Adrenal gland (tissue), 12 donors: Measurements from ENCODE around the gene ACSS2. TPM values are rescaled to one million over a fixed set of nuclear protein-coding genes. Genes with fewer than 3 reads are reported as not detected.

ENCODE experiments used
- DNase-seq, 7 donors: peaks; one replicate each; pipeline ENCODE4 v3.0.0-alpha.2; 2019 to 2020
- H3K27ac ChIP-seq, 5 donors: fragments of 200-600 bp; sonication (generic) in 4 of 5; 1 replicate in 3 of 5; 2 replicates in 2 of 5; pipeline versions ENCODE4 v1.5.1 to v1.8.0; 2016 to 2020; ENCODE audit warnings: mild to moderate bottlenecking in 1 of 5
- H3K27me3 ChIP-seq: fragments of 200-600 bp; 2 replicates; pipeline ENCODE4 v1.8.0; 2021
- H3K36me3 ChIP-seq, 2 donors: fragments of 200-600 bp; replicated peaks in 1 of 2; 1 replicate in 1 of 2; 2 replicates in 1 of 2; pipeline versions ENCODE4 v1.5.1 to v1.8.0; 2018 to 2022
- H3K4me1 ChIP-seq, 2 donors: fragments of 200-600 bp; replicated peaks in 1 of 2; 1 replicate in 1 of 2; 2 replicates in 1 of 2; pipeline versions ENCODE4 v1.5.1 to v1.8.0; 2018 to 2021
- H3K4me3 ChIP-seq, 4 donors: fragments of 200-600 bp; sonication (generic) in 3 of 4; one replicate each; pipeline ENCODE4 v1.5.1; 2016 to 2018
- H3K9me3 ChIP-seq, 3 donors: fragments of 200-600 bp; sonication (generic) in 1 of 3; replicated peaks in 1 of 3; 1 replicate in 2 of 3; 2 replicates in 1 of 3; pipeline versions ENCODE4 v1.5.1 to v1.8.0; 2016 to 2021
- POLR2A ChIP-seq, 2 donors: fragments of 450-650 bp; IDR thresholded peaks; one replicate each; pipeline ENCODE4 v1.6.1; 2017; ENCODE audit warnings: antibody characterized with exemption in 2 of 2, mild to moderate bottlenecking in 2 of 2, moderate library complexity in 1 of 2
- WGBS, 4 donors: extraction: QIAGEN DNeasy Blood & Tissue Kit in 2 of 4; methylation state at CpG; one replicate each; pipeline versions ENCODE4 v1.1.5 to v1.1.7; 2013 to 2017; 5-methylcytosine and 5-hydroxymethylcytosine counted together
- intact Hi-C, 2 donors: fragments of 100-400 bp; cut with DNase I; formaldehyde crosslinking; loops; one replicate each; pipeline versions ENCODE4 v1.14.1 to v1.15.0; 2022 to 2023
- polyA plus RNA-seq, 3 donors: library from polyadenylated mRNA; stranded (reverse); fragments of 200-250 nt in 2 of 3; fragments of 350-450 nt in 1 of 3; fragmentation: Illumina TruSeq in 1 of 3; extraction: RNeasy Lipid Tissue Mini Kit (QIAGEN cat#74804) in 1 of 3; gene quantifications; one replicate each; pipeline ENCODE4 v1.2.3, GENCODE V29; 2013 to 2014
- total RNA-seq, 9 donors: library from RNA; depleted of rRNA in 4 of 9; stranded (reverse); fragments of >200 nt in 4 of 9; fragments of 120-200 nt in 1 of 9; fragmentation: NEBNext Ultra II Directional in 1 of 9; extraction: Animal tissue kit (Norgen Biotek cat#: 25700) in 1 of 9; gene quantifications; one replicate each; pipeline versions ENCODE4 v1.1.0 to v1.2.4, GENCODE V29; 2013 to 2023
- TF ChIP-seq, protein P1 (sequence below), 6 experiments: fragments of 450-650 bp in 4 of 6; fragments of 200-600 bp in 2 of 6; sonication (generic) in 1 of 6; IDR thresholded peaks; 1 replicate in 5 of 6; 2 replicates in 1 of 6; pipeline versions ENCODE4 v1.5.1 to v1.8.0; 2016 to 2021; ENCODE audit warnings: antibody characterized with exemption in 6 of 6, mild to moderate bottlenecking in 2 of 6, moderate library complexity in 1 of 6
- donor health status: healthy with polysubstance abuse.
- donor health status: Bipolar disorder and iron deficiency.
- donor health status: DM: yes; HTN: yes; CAD: no.
- donor health status: DM: no; HTN: no; CAD: no.
- donor health status: DM: no; HTN: no; CAD: no.
- donor health status: DM: yes; HTN: yes; CAD: no.

ACSS2 gene
- total and polyA plus RNA-seq, 12 donors, result 81.4 to 386 (median 153) TPM

DNA sequence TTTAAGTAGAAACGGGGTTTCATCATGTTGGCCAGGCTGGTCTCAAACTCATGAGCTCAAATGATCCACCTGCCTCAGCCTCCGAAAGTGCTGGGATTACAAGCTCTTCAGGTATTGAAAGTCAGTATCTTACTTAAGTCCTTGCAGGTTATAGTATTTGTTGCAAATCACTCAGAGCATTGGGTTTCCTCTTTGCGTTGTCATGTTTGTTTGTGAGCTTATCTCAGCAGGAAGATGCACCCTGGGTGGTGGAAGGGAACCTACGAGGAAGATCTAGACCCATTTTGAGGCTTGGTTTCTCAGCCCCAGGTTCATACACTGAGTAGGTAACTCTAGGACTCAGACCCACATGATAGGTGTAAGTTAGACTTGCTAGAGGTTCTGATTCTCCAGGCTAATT, 97.8 kb downstream of the ACSS2 start:
- whole genome bisulfite sequencing, 4 donors, result 72 to 96% (median 82%) methylated on average over 4 of the region's 4 CpGs
- Histone ChIP-seq H3K4me3 (no peak overlapping the region), H3K27ac (no peak overlapping the region), H3K36me3 (no peaks in the 10 kb centered on the region), H3K9me3 (no peaks in the 10 kb centered on the region), H3K4me1 (peaks cover 0 to 3% of the 10 kb centered on the region in 2 donors), H3K27me3 (no peaks in the 10 kb centered on the region)
- TF ChIP-seq, protein P1, sequence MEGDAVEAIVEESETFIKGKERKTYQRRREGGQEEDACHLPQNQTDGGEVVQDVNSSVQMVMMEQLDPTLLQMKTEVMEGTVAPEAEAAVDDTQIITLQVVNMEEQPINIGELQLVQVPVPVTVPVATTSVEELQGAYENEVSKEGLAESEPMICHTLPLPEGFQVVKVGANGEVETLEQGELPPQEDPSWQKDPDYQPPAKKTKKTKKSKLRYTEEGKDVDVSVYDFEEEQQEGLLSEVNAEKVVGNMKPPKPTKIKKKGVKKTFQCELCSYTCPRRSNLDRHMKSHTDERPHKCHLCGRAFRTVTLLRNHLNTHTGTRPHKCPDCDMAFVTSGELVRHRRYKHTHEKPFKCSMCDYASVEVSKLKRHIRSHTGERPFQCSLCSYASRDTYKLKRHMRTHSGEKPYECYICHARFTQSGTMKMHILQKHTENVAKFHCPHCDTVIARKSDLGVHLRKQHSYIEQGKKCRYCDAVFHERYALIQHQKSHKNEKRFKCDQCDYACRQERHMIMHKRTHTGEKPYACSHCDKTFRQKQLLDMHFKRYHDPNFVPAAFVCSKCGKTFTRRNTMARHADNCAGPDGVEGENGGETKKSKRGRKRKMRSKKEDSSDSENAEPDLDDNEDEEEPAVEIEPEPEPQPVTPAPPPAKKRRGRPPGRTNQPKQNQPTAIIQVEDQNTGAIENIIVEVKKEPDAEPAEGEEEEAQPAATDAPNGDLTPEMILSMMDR (IDR thresholded peaks at IDR 0.05), result no peak
- TF ChIP-seq POLR2A (IDR thresholded peaks at IDR 0.05), result no peak
- DNase-seq, result no peak
- intact Hi-C loops, result no loop called here

DNA sequence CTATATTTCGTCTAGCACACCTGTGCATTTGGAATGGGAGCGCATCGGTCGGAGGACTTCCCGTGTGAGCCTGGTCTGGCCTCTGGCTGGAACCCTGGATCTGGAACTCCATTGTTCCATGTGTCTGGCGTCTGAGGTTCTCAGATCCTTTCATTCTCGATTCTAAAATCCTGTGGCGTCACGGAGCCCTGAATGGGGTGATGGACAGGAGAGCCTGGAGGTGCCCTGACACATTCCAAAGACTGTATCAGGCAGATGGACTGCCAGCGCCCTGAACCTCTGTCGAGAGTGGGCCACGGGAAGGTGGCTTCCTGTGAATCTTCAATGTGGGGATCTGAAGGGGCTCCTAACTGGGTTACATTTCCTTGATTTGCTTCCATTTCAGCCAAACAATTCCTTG, 99.9 kb downstream of the ACSS2 start:
- 72 to 92% (median 85%) methylated on average over 10 to 12 of the region's 12 CpGs for WGBS, 4 donors

More for the DNA sequence above, 99.9 kb downstream of the ACSS2 start:
- intact Hi-C loops, result no loop called here
- H3K27me3 ChIP-seq, result no peaks in the 10 kb centered on the region
- H3K4me3 ChIP-seq, result no peak overlapping the region
- no peaks in the 10 kb centered on the region for H3K9me3 ChIP-seq
- H3K27ac ChIP-seq, result no peak overlapping the region
- DNase-seq, result no peak
- TF ChIP-seq POLR2A (IDR thresholded peaks at IDR 0.05), result no peak
- TF ChIP-seq, protein P1 (IDR thresholded peaks at IDR 0.05), result no peak
- H3K36me3 ChIP-seq, result no peaks in the 10 kb centered on the region
- H3K4me1 ChIP-seq, result peaks cover 0 to 3% of the 10 kb centered on the region in 2 donors

Other genes with a start within 250 kb of the ACSS2 start
- gene PIGU, start 199.5 kb upstream of the ACSS2 start, total RNA-seq, result 10 to 100 TPM; 19.6 to 33.7 (median 22.8) TPM
- gene PIGU, start 199.5 kb upstream of the ACSS2 start, polyA plus RNA-seq, result 10 to 100 TPM; 16.8 to 64.1 (median 25.7) TPM
- gene TP53INP2, start 172.3 kb upstream of the ACSS2 start, total RNA-seq, result 10 to 100 TPM in 8 of 9 donors, 1 to 10 TPM in 1; 9.4 to 74.5 (median 18.7) TPM
- gene TP53INP2, start 172.3 kb upstream of the ACSS2 start, polyA plus RNA-seq, result 10 to 100 TPM; 15.4 to 58.2 (median 18.6) TPM
- gene NCOA6, start 51.0 kb upstream of the ACSS2 start, total RNA-seq, result 10 to 100 TPM; 12.2 to 25.4 (median 19.0) TPM
- 10 to 100 TPM; 31.8 to 58.2 (median 34.0) TPM for gene NCOA6, start 51.0 kb upstream of the ACSS2 start, polyA plus RNA-seq
- 10 to 100 TPM in 7 of 9 donors, 1 to 10 TPM in 2; 6.5 to 24.8 (median 15.1) TPM for gene GGT7, start 3.8 kb upstream of the ACSS2 start, total RNA-seq
- 10 to 100 TPM in 2 of 3 donors, 1 to 10 TPM in 1; 5.3 to 27.8 (median 12.2) TPM for gene GGT7, start 3.8 kb upstream of the ACSS2 start, polyA plus RNA-seq
- gene GSS, start 79.2 kb downstream of the ACSS2 start, total RNA-seq, result 10 to 100 TPM; 52.4 to 99.3 (median 79.3) TPM
- 100 to 1,000 TPM in 2 of 3 donors, 10 to 100 TPM in 1; 61.9 to 120 (median 116) TPM for gene GSS, start 79.2 kb downstream of the ACSS2 start, polyA plus RNA-seq
- 1 to 10 TPM in 2 of 9 donors, under 1 TPM in 6, not detected in 1; 0.07 to 7.7 (median 0.44) TPM for gene MYH7B, start 79.3 kb downstream of the ACSS2 start, total RNA-seq
- 1 to 10 TPM in 2 of 3 donors, under 1 TPM in 1; 0.11 to 9.6 (median 9.6) TPM for gene MYH7B, start 79.3 kb downstream of the ACSS2 start, polyA plus RNA-seq
- gene TRPC4AP, start 216.2 kb downstream of the ACSS2 start, total RNA-seq, result 10 to 100 TPM; 33.8 to 87.2 (median 80.5) TPM
- 10 to 100 TPM; 50.2 to 68.5 (median 56.2) TPM for gene TRPC4AP, start 216.2 kb downstream of the ACSS2 start, polyA plus RNA-seq